UCSD-AML1 (cell line): Measurements from ENCODE around the gene RAVER2.

ENCODE experiments used
- DNase-seq: peaks from one replicate; lab custom pipeline; 2025; ENCODE audit not compliant: unreplicated experiment; lab: John Stamatoyannopoulos, UW

The RAVER2 gene

GRCh38 chr1:64845831-64846425 lies 101.1 kb downstream of the RAVER2 start:
- no peak for DNase-seq

- DNase-seq = no peak
Observed at GRCh38 chr1:64846573-64847430, 101.9 kb downstream of the RAVER2 start.

- DNase-seq = no peak
Observed at GRCh38 chr1:64847666-64848065, 102.8 kb downstream of the RAVER2 start.

GRCh38 chr1:64848136-64848535 lies 103.3 kb downstream of the RAVER2 start:
- DNase-seq = no peak

GRCh38 chr1:64848803-64849202 lies 103.9 kb downstream of the RAVER2 start:
- DNase-seq = no peak

GRCh38 chr1:64849942-64850341 lies 105.1 kb downstream of the RAVER2 start:
- DNase-seq = no peak

GRCh38 chr1:64850846-64851245 lies 106.0 kb downstream of the RAVER2 start:
- no peak for DNase-seq

GRCh38 chr1:64851664-64852063 lies 106.8 kb downstream of the RAVER2 start:
- DNase-seq = no peak

- no peak for DNase-seq
Observed at GRCh38 chr1:64854674-64855073, 109.8 kb downstream of the RAVER2 start.

- no peak for DNase-seq
Observed at GRCh38 chr1:64855557-64855956, 110.7 kb downstream of the RAVER2 start.

GRCh38 chr1:64856553-64856952 lies 111.7 kb downstream of the RAVER2 start:
- no peak for DNase-seq

GRCh38 chr1:64857347-64857746 lies 112.5 kb downstream of the RAVER2 start:
- no peak for DNase-seq

GRCh38 chr1:64861611-64862010 lies 116.7 kb downstream of the RAVER2 start:
- peak; percentile 26 for DNase-seq

- DNase-seq = peak; percentile 88
Observed at GRCh38 chr1:64864018-64864940, 119.4 kb downstream of the RAVER2 start.

GRCh38 chr1:64865105-64865757 lies 120.4 kb downstream of the RAVER2 start:
- no peak for DNase-seq

- no peak for DNase-seq
Observed at GRCh38 chr1:64866689-64867088, 121.8 kb downstream of the RAVER2 start.

- DNase-seq = no peak
Observed at GRCh38 chr1:64867266-64867665, 122.4 kb downstream of the RAVER2 start.

GRCh38 chr1:64871256-64871655 lies 126.4 kb downstream of the RAVER2 start:
- no peak for DNase-seq

- DNase-seq = no peak
Observed at GRCh38 chr1:64872067-64872466, 127.2 kb downstream of the RAVER2 start.

GRCh38 chr1:64873576-64873975 lies 128.7 kb downstream of the RAVER2 start:
- DNase-seq = no peak

- no peak for DNase-seq
Observed at GRCh38 chr1:64874666-64875065, 129.8 kb downstream of the RAVER2 start.
